Epithelial cell of prostate (primary cell): ENCODE data around the gene SERPINA9.
"Not testable (repeated sequence)": the region's sequence is repeated elsewhere in the genome, so short reads cannot be mapped to it uniquely, and the experiment has no call there.

Experiments
- DNase-seq: peaks from one replicate; pipeline ENCODE4 v3.0.0-alpha.2; 2011; ENCODE audit warnings: low read depth, low spot score
- H3K27ac ChIP-seq: fragments of 450-650 bp; 2 replicates; pipeline ENCODE4 v1.5.1; 2017; ENCODE audit warnings: mild to moderate bottlenecking

Gene SERPINA9, protein sequence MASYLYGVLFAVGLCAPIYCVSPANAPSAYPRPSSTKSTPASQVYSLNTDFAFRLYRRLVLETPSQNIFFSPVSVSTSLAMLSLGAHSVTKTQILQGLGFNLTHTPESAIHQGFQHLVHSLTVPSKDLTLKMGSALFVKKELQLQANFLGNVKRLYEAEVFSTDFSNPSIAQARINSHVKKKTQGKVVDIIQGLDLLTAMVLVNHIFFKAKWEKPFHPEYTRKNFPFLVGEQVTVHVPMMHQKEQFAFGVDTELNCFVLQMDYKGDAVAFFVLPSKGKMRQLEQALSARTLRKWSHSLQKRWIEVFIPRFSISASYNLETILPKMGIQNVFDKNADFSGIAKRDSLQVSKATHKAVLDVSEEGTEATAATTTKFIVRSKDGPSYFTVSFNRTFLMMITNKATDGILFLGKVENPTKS

DNA sequence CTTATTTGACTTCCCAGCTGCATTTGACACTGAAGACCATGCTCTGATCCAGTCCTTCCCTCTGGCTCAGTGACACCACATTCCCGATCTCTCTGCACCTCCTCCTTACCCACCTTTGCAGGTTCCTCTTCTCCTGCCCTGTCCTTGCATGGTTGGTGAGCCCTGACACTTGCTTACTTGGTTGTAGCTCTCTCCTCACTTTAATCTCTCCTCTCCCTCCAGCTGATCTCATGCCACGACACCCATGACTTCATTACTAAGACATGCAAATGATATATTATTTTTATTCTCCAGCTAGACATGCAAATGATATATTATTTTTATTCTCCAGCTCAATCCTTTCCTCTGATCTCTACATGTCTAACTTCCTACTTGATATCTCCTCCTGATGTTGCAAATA is at the start of gene SERPINA9:
Gene SERPINA9 (minus strand): TSS at position 175 of the 400 bp plus-strand sequence. CDS start 6,357 bp downstream, outside the sequence.
- no peak for DNase-seq
- peak within 1 kb of the TSS; percentile 56 for H3K27ac ChIP-seq

DNA sequence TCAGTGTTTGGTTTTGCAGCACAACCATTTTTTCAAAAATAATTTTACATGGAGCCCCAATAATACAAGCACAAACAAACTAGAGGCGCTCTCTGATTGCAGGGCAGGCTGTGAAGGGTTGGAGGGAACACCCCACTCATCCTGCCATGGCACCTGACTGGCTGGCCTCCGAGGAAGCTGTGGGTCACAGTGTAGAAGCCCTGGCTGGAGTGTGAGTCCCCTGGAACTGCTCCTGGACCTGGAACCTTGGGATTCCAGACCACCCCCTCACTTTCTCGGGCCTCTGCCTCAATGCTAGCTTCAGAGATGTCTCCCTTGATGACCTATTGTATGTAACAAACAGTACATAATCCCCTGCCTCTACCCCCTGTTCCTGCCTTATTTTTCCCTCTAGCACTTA is 48.1 kb upstream of the SERPINA9 start:
- DNase-seq, result no peak
- H3K27ac ChIP-seq, result no peak overlapping the region

DNA sequence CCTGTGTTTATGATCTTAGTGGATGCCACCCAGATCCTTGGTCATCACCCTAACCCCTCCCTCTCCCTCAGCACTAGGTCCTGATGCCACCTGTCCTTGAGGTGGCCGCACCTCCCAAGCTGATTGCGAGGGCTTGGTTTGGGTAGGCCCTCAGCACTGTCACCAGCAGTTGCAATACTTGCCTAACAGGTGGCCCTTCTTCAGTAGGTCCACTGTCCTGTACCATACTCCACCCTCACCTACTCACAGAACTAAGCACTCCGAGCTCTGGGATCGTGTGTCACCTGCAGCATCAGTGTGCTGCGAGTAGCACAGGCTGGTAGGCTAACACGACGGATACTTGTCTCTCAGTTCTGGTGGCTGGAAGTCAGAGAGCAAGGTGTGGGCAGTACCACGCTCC is 47.3 kb upstream of the SERPINA9 start:
- DNase-seq, result no peak
- H3K27ac ChIP-seq, result no peak overlapping the region

DNA sequence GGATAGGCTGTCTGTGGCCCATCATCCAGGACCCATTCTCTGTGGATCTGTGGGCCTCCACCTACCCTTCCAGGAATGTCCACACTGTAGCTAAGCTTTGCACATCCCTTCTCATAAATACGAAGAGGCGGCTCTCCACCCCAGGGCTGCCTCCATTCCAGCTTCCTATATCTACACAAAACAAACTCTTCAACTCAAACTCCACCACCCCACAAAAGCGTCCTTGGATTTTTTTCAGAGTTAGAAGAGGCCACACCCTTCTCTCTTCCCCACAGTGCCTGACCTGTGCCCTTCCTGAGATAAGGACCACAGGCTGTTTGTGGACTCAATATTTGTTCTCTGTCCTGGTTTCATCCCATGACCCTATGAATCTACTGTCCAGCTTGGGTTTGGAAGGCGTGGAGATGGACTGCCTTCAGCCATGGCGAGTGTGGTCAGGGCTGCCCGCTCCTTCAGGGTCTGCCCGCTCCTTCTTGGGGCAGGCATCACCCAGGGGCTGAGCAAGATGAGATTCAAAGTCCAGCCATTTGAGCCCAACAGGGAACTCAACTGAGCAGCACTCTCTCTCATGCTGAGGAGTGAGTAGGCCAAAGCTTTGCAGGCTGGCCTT is 46.2 kb upstream of the SERPINA9 start:
- no peak for DNase-seq
- no peak overlapping the region for H3K27ac ChIP-seq

DNA sequence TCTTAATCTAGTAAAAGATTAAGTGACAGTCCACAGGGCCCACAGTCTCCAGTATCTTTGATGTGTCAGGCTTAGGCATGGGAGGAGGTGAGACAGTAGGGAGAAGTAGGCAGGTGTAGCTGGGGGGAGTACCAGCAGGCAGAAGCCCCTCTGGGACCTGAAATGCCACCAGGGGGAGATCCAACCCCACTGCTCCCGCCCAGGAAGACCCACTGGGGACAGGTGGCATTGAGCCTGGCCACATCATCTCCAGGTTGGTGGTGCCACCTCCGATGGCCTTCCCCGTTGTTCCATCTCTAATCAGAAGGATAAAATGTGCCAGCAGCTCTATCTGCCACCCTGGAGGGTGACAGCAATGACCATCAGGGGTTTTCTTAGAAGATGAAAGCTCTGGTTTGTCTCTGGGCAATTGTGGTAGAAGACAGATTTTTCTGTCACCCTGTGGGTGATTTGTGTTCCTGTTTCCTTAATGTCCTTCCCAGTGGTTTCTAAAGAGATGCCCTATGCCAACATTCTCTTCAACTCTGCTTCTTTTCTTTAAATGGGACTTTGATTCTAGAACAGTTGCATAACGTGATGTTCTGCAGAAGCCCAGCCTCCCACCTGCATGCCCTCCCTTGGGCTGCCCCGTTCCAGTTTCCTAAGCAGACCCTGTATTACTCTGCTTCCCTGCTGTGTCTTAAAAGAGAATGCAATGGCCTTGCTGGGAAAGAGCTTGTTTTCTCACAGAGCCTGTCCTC is 45.5 kb upstream of the SERPINA9 start:
- H3K27ac ChIP-seq, result no peak overlapping the region
- DNase-seq, result no peak

DNA sequence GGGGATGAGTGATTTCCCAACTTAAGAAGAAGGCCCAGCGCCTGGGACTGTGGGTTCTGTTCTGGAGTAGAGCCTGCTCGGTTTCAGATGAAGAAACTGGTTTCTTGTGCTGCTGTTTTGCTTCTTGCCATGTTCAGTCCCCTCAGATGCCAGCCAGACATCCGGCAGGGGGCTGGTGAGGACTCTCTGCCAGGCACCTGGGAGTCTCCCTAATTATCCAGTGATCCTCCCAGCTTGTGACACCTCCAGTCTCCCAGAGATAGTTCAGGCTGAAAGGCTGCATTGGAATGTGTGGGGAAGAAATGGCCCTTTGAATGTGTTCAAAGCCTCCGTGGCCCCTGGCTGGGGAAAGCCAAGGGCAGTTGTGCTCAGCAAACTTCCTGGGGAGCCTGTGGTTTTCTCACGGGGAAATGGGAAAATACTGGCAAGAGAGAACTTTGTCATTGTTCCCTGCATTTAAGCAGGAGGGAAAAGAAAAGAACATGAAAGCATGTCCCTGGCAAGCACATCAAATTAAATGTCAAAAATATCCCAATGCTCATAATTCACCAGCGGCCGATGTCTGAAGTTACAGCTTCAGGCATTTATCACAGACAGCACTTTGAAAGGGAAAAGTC is 41.8 kb upstream of the SERPINA9 start:
- DNase-seq, result no peak
- no peak overlapping the region for H3K27ac ChIP-seq

DNA sequence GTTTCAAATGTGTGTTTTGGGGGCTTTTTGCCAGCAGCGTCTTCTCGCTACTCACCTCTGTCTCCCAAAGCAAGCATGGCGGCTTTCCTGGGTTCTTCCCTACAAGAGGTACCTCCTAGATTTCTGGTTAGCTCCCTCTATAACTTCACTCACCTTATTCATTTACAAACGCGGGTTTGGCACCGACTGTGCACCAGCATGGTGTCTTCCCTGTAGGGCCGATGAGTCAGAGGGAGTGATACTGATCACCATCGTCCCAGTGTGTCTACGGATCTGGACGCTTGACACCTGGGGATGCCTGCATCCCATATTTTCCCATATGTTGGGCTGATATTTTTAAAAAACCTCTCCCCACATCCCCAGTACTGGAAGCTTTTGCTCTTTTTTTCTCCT is 41.2 kb upstream of the SERPINA9 start:
- H3K27ac ChIP-seq, result no peak overlapping the region
- no peak for DNase-seq

DNA sequence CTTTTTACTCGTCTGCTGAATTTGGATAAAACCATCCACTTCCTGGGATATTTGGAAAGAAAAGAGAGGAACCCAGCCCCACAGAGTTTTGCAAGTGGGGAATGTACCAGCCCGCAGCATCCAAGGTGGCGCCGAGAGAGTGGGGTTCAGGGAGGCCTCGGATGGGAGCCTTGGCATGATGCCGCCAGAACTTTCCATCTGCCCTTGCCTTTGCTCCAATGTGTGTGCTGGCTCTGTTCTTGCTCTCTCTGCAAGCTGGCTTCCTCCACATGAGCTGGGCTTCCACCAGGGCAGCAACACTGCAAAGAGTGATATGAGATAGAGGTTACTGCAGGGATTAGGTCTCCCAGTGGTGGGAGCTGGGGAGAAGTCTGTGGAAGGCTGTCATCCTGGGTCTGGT is 39.9 kb upstream of the SERPINA9 start:
- no peak overlapping the region for H3K27ac ChIP-seq
- no peak for DNase-seq

DNA sequence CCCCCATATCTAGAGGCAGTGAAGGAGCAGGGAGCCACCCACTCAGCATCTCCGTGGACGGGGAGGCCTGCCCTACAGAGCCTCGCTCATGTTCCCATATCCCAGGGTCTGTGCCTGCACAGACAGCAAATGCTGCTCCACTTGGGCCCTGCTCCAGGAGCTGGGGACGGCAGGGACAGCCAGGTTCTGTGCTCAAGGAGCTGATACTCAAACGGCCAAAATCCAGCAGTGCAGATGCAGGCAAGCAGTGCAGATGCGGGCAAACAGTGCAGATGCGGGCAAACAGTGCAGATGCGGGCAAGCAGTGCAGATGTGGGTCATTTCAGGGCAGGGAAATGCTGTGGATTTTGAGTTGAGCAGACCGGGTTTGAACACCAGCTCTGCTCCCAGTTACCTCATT is 39.4 kb upstream of the SERPINA9 start:
- no peak for DNase-seq
- H3K27ac ChIP-seq, result no peak overlapping the region

DNA sequence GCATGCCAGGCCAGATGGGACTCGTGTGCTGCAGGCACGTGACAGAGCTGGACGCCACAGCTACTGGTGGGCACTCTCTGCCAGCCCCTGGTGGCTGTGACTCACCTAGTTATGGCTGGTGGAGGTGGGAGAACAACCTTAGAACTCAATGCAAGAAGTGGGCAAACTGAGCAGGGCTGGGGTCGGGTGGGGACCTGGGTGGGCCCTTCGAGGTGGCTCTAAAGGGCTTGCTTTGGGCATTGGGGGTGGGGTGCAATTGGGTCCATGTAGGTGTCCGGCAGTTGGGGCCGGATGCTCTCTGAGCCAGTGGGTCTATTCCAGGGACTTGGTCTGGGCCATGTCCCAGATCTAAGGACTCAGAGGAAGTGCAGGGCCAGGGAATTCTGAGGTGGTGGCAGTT is 38.4 kb upstream of the SERPINA9 start:
- no peak overlapping the region for H3K27ac ChIP-seq
- no peak for DNase-seq

DNA sequence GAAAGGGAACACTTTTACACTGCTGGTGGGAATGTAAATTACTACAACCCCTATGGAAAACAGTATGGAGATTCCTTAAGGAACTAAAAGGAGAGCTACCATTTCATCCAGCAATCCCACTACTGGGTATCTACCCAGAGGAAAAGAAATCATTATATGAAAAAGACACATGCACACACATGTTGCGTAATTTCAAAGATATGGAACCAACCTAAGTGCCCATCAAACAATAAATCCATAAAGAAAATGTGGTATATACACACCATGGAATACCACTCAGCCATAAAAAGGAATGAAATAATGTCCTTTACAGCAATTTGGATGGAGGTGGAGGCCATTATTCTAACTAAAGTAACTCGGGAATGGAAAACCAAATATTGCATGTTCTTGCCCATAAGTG is 34.5 kb upstream of the SERPINA9 start:
- not testable (repeated sequence) for DNase-seq, H3K27ac ChIP-seq

DNA sequence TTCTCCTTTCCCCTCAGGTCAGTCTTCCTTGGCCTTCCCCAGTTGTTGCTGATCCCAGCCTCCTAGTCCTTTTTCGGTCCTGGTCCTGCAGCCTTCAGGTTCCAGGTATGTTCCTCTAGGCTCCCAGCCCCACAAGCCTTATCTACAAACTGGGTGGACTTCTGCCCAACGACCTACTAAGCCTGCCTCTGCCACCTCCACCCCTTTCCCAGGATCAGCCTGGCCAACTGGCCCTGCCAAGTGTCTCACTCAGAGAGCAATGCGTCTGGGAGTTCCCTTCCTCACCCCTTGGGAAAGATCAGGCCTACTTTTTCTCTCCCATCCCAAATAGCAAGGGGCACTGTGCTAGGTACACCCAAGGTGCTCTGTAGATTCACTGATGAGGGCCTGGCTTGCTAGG is 33.4 kb upstream of the SERPINA9 start, which contains the start of gene SERPINA12:
Gene SERPINA12 (minus strand): TSS at position 114 of the 400 bp plus-strand sequence. CDS start 11,072 bp downstream, outside the sequence.
- no peak within 1 kb of the TSS for H3K27ac ChIP-seq
- no peak for DNase-seq

DNA sequence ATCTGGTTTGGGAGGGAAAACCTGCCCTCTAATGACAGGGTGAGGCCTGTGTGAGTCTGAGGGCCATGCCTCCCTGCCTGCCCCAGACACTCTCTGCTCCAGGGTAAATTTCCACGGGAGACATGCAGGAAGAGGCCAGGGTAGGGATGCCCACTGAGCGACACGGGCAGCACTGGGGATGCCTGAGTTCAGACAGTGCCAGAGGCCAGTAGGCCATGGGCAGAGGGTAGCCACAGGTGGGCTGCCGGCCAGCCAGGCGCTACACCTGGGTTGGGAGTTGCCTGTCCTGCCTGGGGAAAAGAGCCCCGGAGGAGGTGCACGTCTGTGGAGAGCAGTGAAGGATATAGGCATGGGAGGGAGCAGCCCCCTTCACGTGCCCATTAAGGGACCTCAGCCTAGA is 29.6 kb upstream of the SERPINA9 start:
- no peak overlapping the region for H3K27ac ChIP-seq

DNA sequence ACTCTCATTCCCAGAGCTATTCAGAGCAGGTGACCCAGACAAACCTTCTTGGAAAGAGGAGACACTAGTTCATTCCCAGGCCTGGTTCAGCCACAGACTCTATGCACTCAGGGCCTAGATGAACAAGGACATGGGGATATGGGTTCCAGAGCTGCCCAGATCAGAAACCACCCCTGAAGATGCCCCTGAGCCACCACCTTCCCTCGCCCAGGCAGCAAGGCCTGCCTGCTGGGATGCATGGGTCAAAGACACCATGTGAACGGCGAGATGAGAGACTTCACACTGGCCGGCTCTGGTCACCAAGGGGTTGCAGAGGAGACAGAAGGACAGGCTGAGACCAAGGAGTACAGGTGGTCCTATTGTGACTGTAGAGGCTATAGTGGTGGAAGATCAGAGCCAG is 29.2 kb upstream of the SERPINA9 start:
- no peak for DNase-seq
- no peak overlapping the region for H3K27ac ChIP-seq

More for the DNA sequence above, 29.6 kb upstream of the SERPINA9 start:
- no peak for DNase-seq

DNA sequence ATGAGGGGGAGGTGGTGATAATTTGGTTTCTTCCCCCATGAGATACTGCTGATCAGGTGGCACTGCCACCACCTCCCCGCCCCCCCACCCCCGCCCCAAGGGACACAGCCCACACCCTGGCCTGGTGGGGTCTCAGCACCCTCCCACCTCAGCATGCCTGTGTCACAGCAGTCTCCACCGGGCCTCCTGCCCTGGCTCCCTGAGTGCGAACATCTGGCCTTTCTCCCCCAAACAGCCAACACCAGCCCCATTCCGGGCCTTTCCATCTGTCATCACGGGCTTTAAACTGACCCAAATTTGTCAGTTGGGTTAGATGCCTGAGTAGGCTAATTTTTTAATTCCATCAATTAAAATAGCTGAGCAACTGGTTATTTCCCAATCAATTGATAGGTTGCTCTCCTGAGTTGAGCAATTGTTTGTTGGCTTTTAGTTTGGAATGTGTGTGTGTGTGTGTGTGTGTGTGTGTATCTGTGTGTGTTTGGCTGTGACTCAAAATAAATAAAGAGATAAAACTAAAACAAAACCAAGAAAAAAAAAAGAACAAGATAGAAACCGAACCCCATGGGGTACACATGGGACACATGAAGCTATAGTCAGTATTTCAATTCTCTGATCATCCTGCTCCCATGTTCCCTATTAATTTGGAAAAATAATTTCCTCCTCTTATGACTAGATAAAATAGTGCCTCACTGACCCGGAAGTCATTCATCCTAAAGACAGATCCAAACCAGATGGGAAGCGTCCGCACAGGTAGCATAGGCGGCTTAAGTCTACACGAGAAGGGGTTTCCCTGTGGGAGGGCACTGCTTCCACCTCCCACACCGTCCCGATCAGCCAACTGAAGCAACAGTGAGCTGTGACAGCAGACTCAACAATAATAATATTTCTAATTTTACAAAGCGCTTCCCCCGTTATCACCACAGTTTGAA is 25.9 kb upstream of the SERPINA9 start:
- no peak for DNase-seq
- no peak overlapping the region for H3K27ac ChIP-seq

DNA sequence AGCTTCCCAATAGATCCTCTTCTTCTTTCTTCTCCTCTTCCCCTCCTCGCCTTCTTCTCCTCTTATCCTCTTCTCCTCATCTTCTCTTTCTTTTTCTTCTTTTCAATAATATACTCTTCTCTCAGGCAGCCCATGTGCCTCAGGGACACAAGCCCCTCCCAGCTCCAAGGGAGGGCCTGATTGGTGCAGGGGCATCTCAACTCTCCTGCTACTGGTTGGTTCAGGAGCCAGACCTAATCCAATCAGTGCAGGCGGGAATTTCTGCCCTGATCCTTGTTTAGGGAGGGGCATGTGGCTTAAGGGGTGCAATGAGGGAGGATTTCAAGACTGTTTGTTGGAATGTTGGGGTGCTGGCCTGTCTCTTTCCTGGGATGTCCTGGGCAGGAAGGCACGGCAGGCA is 24.3 kb upstream of the SERPINA9 start:
- no peak overlapping the region for H3K27ac ChIP-seq
- DNase-seq, result no peak

DNA sequence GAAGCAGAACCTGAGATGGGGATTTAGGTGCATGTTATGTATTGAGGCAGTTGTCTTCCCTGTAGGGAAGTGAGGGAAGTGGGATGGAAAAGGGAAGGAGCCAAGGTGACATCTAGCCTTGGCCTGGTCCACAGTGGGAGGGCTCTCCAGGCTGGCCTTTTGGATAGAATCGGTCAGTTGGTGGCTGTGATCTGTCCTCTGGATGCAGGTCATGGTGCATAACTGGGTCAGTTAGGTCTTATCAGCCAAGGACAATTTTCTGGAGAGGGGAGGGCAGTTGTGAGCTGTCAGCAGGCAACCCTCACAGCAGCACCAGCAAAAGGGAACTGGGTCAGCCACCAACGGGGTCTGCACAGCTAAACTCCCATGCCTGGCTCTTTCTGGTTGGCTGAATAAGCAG is 23.7 kb upstream of the SERPINA9 start:
- DNase-seq, result no peak
- no peak overlapping the region for H3K27ac ChIP-seq

DNA sequence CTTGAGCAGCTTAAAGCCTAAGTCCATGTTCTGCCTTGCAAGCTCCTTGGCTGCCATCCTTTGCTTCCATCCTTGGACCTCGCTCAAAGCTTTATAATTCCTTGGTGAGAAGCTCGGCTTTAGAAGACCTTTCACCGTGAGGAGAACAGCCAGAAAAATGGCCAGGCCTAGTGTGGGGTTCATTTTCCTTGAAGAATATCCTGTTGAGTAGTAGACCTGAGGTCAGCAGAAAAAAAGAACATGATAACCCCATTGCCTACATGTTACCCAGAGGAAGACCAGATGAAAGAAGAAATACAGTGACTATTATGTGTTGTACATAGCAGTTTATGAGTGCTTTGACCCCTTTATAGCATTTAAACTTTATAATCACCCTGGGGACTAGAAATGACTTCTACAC is 22.2 kb upstream of the SERPINA9 start:
- H3K27ac ChIP-seq, result no peak overlapping the region
- DNase-seq, result no peak

DNA sequence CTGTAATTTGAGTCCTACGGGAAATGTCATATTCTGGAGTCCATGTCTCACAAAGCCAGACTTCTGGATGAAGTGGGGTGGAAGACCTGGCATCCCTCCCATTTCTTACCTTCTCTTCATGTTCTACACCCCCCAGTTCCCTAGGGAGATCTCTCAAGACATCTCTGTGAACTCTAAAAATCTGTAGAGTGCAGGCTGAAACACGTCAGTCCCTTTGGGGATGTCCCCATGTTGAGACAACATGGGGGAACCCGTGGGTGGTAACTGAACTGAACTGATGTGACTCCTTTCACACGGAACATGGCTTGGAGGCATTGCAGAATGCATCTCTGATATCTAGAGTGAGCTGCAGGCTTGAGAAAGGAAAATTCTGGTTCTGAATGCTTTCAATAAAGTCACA is 18.1 kb upstream of the SERPINA9 start:
- no peak for DNase-seq

DNA sequence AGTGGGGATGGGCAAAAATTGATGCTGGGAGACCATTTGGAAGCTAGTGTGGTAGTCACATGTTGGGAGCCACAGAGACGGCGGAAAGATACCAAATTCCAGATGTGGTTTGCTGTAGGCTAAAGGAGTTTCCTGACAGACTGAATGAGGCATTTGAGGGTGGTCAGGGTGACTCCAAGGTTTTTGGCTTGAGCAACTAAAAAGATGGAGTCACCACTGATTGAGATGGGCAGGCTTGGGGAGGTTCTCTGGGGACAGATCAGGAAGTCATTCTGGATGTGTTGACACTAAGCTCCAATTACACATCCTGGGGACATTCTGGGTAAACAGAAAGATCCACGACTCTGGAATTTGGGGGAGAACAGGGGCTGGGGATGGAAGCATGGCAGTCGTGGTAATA is 15.5 kb upstream of the SERPINA9 start:
- no peak overlapping the region for H3K27ac ChIP-seq
- no peak for DNase-seq

More for the DNA sequence above, 18.1 kb upstream of the SERPINA9 start:
- no peak overlapping the region for H3K27ac ChIP-seq
